GM18499 (cell line): Measurements from ENCODE around the gene EFCAB14.
"Not testable (repeated sequence)": the region's sequence is repeated elsewhere in the genome, so short reads cannot be mapped to it uniquely, and the experiment has no call there.

ENCODE experiments used
- ATAC-seq: cut with Tn5 transposase; IDR thresholded peaks from one replicate; pipeline ENCODE4 v1.9.1; 2021; ENCODE audit warnings: moderate number of reproducible peaks; ENCODE audit not compliant: insufficient read depth, unreplicated experiment

Gene EFCAB14

DNA sequence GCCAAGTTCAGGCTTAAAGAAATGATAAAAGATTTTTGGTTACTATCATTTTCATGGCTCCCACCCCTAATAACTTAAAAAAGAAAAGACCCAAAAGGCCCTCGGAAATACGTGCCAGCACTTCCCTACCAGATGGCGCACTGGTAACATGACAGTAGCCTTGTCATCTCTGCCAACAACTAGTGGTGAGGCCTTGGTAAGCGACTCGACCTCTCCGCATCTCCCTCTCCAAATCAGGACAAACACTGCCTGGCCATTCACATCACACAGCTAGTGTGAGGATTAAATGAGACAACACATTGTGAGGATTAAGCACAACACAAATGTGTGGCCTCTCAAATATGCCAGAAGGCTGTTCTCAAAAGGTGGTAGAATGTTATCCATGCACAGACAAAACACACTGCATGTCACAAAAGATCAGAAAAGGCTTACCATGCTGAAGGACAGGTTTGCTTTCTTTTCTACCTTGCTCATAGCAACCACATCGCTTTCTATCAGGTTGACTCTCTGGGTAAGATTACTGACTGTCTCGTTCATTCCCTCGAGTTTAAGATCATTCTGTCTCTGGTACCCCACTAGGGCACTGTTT lies 30.9 kb downstream of the EFCAB14 start:
- ATAC-seq, result no peak

DNA sequence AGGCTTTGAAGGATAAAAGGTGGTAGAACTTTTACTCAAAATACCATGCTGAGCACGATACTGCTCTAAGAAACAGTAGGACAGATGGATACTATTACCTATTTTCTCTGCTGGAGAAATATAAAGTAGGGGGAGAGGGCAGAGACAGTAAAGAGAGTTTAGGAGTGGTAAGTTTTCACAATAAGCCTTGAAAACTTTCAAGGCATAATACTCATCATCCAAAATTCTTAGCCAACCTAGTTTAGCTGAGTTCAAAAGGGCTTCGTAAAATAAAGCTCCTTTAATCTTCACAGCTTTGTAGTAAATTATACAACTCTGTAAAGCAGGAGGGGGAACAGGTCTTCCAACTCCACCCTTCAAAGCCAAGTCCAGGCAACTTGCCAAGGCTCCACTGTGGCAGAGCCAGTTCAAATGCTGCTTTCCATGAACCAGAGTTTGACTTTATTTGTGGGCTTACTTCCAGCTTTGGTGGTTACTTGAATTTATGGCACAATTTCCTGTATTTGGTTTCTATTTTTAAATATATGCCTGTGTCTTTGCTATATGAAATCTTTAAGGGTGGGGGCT lies 31.7 kb downstream of the EFCAB14 start:
- no peak for ATAC-seq

DNA sequence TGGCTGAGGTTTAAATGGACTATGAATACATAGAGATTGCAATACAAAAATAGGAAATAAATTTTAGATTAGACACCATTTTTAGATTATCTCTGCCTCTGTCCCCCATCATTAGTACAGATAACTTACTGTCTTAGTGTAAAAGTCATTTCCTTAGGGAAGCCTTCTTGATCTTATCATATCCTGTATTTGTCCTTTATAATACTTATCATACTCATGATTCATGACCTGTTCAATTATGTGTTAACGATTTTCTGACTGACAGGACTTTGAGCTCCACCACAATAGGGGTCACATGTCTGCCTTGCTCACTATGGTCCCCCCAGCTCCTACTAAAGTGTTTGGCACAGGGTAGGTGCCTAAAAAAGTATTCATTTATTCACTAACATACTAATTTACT lies 32.7 kb downstream of the EFCAB14 start:
- no peak for ATAC-seq

DNA sequence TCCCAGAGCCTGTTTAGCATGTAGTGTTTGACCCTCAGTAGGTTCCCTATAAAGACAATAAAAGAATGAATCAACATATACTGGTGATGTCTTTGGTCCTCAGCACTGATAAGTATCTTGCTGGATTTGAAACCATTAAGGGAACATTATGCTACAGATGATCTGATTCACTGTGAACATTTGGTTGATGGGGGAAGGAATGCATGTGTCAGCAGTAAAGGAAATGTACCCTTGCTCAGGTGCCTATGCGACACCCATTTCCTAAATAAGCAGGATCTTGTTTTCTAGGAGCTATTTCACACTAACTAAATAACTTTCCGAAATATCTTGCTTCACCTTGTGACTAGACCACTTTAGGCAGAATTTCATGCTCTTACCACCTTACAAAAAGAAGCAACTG lies 34.2 kb downstream of the EFCAB14 start:
- no peak for ATAC-seq

- no peak for ATAC-seq
These were observed 36.9 kb downstream of the EFCAB14 start for GRCh38 chr1:46682064-46682463.

GRCh38 chr1:46681333-46682034 lies 37.4 kb downstream of the EFCAB14 start:
- ATAC-seq, result no peak

DNA sequence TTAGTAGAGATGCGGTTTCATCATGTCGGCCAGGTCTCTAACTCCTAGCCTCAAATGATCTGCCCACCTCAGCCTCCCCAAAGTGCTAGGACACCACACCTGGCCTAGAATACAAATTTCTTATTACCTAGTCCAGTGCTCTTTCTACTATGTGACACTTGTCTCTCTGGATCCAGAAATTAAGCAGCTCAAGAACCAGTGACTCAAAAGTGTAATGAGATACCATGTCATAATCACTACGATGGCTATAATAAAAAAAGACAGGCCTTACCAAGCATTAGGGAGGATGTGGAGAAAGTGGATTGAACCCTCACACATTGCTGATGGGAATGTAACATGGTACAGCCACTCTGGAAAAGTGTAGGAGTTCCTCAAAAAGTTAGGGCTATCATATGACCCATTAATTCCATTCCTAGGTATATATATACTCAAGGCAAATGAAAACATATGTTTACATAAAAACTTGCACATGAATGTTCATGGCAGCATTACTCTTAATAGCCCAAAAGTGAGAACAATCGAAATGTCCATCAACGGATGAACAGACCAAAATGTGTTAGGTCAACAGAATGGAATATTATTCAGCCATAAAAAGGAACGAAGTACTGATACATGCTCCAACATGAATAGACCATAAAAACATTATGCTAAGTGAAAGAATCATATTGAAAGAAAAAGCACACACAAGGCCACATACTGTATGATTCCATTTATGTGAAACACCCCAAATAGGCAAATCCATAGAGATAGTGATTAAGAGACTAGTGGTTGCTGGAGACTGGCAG lies 38.9 kb downstream of the EFCAB14 start:
- no peak for ATAC-seq

DNA sequence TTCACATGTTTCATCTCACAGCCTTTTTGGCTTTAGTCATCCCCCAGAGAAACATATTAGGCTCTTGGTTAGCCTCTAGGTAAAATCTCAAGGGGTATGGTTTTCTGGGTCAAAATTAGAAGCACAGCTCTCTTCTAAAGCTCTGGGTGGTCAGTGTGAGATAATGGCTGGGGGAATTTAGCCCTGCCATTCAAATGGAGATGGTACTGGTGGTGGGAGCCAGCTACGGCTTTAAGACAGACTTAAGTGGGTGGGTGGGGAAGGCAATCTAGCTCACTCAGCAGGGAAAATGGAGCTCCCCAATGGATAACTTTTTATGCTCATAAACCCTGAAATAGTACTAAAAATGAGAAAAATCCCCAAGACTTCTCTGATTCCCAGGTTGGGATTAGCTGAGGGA lies 41.6 kb downstream of the EFCAB14 start:
- no peak for ATAC-seq

DNA sequence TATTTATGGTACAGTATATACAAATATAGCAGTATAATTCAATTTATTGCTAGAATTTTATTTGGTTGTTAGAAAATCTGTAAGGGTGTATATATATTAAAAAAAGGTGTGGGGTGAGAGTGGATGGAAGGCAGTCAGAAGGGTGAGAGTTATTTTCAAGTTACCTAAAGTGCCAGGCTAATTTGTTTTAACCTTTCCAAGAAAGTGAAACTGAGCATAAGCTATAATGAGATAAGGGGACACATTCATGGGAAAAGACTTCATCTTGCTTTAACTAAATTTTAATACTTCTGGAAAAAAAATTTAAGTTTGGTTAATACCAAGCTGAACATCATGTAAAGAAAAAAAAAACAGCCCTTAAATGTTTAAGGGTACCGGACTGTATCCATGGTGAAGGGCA lies 42.4 kb downstream of the EFCAB14 start:
- no peak for ATAC-seq

GRCh38 chr1:46675549-46676314 lies 43.2 kb downstream of the EFCAB14 start:
- peak; percentile 46 for ATAC-seq

DNA sequence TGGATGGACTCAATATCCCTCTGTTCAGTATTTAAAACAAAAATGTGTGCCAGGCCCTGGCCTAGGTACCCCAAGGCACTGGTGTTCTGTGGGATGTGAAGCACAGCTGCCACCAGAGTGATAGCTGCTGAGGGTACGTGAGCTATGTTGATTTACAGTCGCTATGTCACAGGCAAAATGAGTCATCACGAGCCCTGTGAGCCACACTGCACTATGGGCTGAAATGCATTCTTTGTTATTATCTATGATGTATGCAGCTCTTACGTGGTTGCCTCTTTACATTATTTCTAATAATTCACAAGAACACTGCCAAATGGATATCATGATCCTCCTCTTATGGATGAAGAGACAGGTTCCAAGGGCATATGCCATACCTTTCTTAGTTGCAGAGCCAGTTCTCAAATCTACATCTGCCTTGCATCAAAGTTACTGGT lies 45.1 kb downstream of the EFCAB14 start:
- no peak for ATAC-seq

GRCh38 chr1:46672696-46673095 lies 46.2 kb downstream of the EFCAB14 start:
- ATAC-seq, result no peak

DNA sequence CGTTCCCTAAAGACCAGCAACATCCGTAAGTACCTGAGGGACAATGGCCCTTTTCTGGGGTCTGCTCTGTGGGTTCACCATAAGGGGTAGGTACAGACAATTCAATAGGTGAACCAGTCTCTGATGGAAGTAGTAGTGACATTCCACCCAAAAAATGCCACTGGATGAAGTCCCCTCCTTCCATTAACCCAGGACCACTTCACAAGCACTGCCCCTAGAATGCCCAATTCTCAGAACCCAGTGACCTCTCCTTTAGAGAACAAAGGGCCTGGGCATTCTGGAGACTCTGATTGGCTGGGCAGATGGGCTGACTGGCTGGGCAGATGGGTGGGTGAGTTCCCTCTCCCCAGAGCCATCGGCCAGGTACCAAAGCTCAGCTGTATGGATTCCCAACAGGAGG lies 47.4 kb downstream of the EFCAB14 start, which contains the start of gene TEX38:
TSS of gene TEX38 (plus strand) at position 301 of the 400 bp plus-strand sequence. CDS start at position 382, 81 bp downstream.
- no peak for ATAC-seq

GRCh38 chr1:46670134-46670533 lies 48.8 kb downstream of the EFCAB14 start:
- ATAC-seq, result no peak

- ATAC-seq, result peak; percentile 63
These were observed 50.8 kb downstream of the EFCAB14 start, which contains the start of gene ATPAF1 for GRCh38 chr1:46667782-46668760. TSS of gene ATPAF1 (minus strand) at chr1:46668364. CDS start at chr1:46668322, 42 bp downstream.

DNA sequence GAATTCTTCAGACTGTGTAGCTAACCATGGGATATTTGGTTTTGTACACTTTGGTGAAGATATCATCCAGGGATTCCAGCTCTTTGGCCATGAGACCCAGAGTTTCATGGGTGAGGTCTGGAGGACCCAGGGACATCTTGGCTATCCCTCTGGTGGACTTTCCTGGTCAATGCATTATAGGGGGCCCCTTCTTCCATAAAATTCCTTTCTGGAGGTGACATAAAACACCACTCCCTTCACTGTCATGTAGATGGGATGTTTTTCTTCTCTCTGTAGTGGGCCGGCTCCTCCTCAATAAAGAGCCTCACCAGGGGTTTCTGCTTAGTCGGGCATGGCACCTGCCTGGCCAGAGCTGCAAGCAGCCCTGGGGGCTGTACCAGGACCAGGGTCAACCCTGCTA lies 52.9 kb downstream of the EFCAB14 start:
- no peak for ATAC-seq

- ATAC-seq, result not testable (repeated sequence)
These were observed 56.0 kb downstream of the EFCAB14 start for GRCh38 chr1:46662919-46663318.

DNA sequence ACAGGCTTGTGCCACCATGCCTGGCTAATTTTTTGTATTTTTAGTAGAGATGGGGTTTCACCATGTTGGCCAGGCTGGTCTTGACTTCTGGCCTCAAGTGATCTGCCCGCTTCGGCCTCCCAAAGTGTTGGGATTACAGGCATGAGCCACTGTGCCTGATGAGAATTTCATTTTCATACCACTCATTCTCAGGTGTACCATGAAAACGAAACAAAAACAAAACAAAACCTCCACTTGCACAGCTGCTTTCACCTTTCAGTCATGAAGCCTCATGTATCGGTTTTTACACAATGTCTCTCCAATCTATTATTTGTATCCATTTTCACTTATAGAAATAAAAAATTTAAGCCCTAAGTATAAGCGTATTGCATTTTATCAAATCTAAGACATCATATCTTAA lies 58.8 kb downstream of the EFCAB14 start:
- ATAC-seq, result not testable (repeated sequence)

- no peak for ATAC-seq
These were observed 59.5 kb downstream of the EFCAB14 start for GRCh38 chr1:46659307-46659870.
